H1 (cell line): ENCODE measurements around the gene LRRC4C. TPM values are rescaled to one million over a fixed set of nuclear protein-coding genes. Genes with fewer than 3 reads are reported as not detected.

Experiments
- CTCF ChIA-PET: fragments of 300-600 bp; sonication (Branson Sonifier 250); formaldehyde crosslinking; loops from one replicate; lab custom pipeline; 2021; ENCODE audit not compliant: partially characterized antibody; lab: Charles Lee
- POLR2A ChIA-PET: fragments of 300-600 bp; sonication (Branson Sonifier 250); formaldehyde crosslinking; loops from one replicate; lab custom pipeline; 2021; ENCODE audit warnings: inconsistent platforms; ENCODE audit not compliant: partially characterized antibody; lab: Charles Lee
- DNase-seq, 2 experiments: peaks; one replicate each; pipeline versions ENCODE4 v3.0.0 to v3.0.0-alpha.2; 2010 to 2022; ENCODE audit warnings: low spot score in 2 of 2, low read depth in 1 of 2, mixed read lengths in 1 of 2
- FAIRE-seq: peaks from 2 replicates; lab custom pipeline; 2011; peaks lifted over from hg19 to GRCh38; lab: Jason Lieb, UNC
- H2AFZ ChIP-seq: 2 replicates; pipeline ENCODE4 v1.8.1; 2012; ENCODE audit warnings: low read length, inconsistent platforms
- H2AK5ac ChIP-seq: 2 replicates; pipeline ENCODE4 v1.6.1; 2013; ENCODE audit warnings: low read depth, low read length
- H2BK120ac ChIP-seq: replicated peaks from 2 replicates; pipeline ENCODE3; 2013; ENCODE audit warnings: low read depth, low read length, inconsistent platforms
- H2BK12ac ChIP-seq: 2 replicates; pipeline ENCODE4 v1.6.1; 2013; ENCODE audit warnings: low read depth, low read length
- H2BK15ac ChIP-seq: 2 replicates; pipeline ENCODE4 v1.6.1; 2013; ENCODE audit warnings: low read length
- H2BK20ac ChIP-seq: 2 replicates; pipeline ENCODE4 v1.6.1; 2013; ENCODE audit warnings: low read length
- H2BK5ac ChIP-seq: 2 replicates; pipeline ENCODE4 v1.6.1; 2013; ENCODE audit warnings: low read depth, low read length
- H3K14ac ChIP-seq: 2 replicates; pipeline ENCODE4 v1.6.1; 2013; ENCODE audit warnings: inconsistent platforms; ENCODE audit not compliant: insufficient read length
- H3K18ac ChIP-seq: 2 replicates; pipeline ENCODE4 v1.6.1; 2013; ENCODE audit warnings: low read length; ENCODE audit errors: extremely low read depth
- H3K23ac ChIP-seq: 2 replicates; pipeline ENCODE4 v1.6.1; 2013; ENCODE audit warnings: inconsistent platforms; ENCODE audit not compliant: insufficient read length
- H3K23me2 ChIP-seq: 2 replicates; pipeline ENCODE4 v1.6.1; 2013; ENCODE audit warnings: low read depth, low read length
- H3K27ac ChIP-seq: 2 replicates; pipeline ENCODE4 v1.6.1; 2011; ENCODE audit warnings: low read depth, low read length, inconsistent platforms
- H3K27me3 ChIP-seq, 4 experiments: replicated peaks in 1 of 4; 1 replicate in 1 of 4; 2 replicates in 3 of 4; pipeline versions ENCODE4 v1.6.1 to v1.8.1; 2011 to 2013; ENCODE audit warnings: low read length in 3 of 4, mild to moderate bottlenecking in 3 of 4, inconsistent platforms in 2 of 4, mixed read lengths in 2 of 4, moderate library complexity in 1 of 4; ENCODE audit not compliant: control insufficient read depth in 3 of 4, insufficient read depth in 3 of 4; ENCODE audit errors: extremely low read depth in 1 of 4
- H3K36me3 ChIP-seq, 4 experiments: 2 replicates each; pipeline versions ENCODE4 v1.6.1 to v1.8.1; 2011 to 2013; ENCODE audit warnings: mild to moderate bottlenecking in 4 of 4, low read length in 3 of 4, moderate library complexity in 2 of 4, control low read depth in 1 of 4, inconsistent platforms in 1 of 4; ENCODE audit not compliant: insufficient read depth in 4 of 4, control insufficient read depth in 2 of 4
- H3K4ac ChIP-seq: replicated peaks from 2 replicates; pipeline ENCODE3; 2013; ENCODE audit warnings: low read length, low read depth, mixed read lengths, inconsistent platforms; ENCODE audit not compliant: insufficient read length
- H3K4me1 ChIP-seq, 4 experiments: replicated peaks in 1 of 4; 1 replicate in 1 of 4; 2 replicates in 3 of 4; pipeline versions ENCODE4 v1.6.1 to v1.8.1; 2011 to 2013; ENCODE audit warnings: low read length in 3 of 4, inconsistent platforms in 2 of 4, mixed read lengths in 1 of 4; ENCODE audit not compliant: insufficient read depth in 4 of 4, control insufficient read depth in 3 of 4
- H3K4me2 ChIP-seq, 2 experiments: 2 replicates each; pipeline versions ENCODE4 v1.6.1 to v1.8.1; 2011 to 2013; ENCODE audit warnings: low read depth in 2 of 2, low read length in 2 of 2, control low read depth in 1 of 2, inconsistent platforms in 1 of 2, mild to moderate bottlenecking in 1 of 2; ENCODE audit not compliant: insufficient read depth in 1 of 2
- H3K4me3 ChIP-seq, 4 experiments: fragments of 200-600, 300-600 bp in 1 of 4; sonication (generic), shearing (Covaris generic), sonication (Bioruptor Twin) in 1 of 4; 2 replicates each; pipeline versions ENCODE4 v1.5.1 to v1.8.1; 2011 to 2016; ENCODE audit warnings: low read length in 4 of 4, low read depth in 3 of 4, control low read depth in 2 of 4, inconsistent platforms in 2 of 4, mild to moderate bottlenecking in 2 of 4, mixed read lengths in 1 of 4, moderate library complexity in 1 of 4; ENCODE audit not compliant: insufficient read depth in 2 of 4; ENCODE audit errors: extremely low read depth in 1 of 4
- H3K56ac ChIP-seq: replicated peaks from 2 replicates; pipeline ENCODE3; 2013; ENCODE audit warnings: low read depth, mild to moderate bottlenecking, mixed read lengths, low read length, inconsistent platforms; ENCODE audit not compliant: insufficient read length
- H3K79me1 ChIP-seq: 2 replicates; pipeline ENCODE4 v1.6.1; 2013; ENCODE audit warnings: low read depth, low read length, control low read depth
- H3K79me2 ChIP-seq, 2 experiments: 2 replicates each; pipeline versions ENCODE4 v1.6.1 to v1.8.1; 2012 to 2013; ENCODE audit warnings: low read length in 2 of 2, mild to moderate bottlenecking in 2 of 2, inconsistent platforms in 1 of 2; ENCODE audit not compliant: insufficient read depth in 2 of 2, control insufficient read depth in 1 of 2
- H3K9ac ChIP-seq, 4 experiments: replicated peaks in 1 of 4; 1 replicate in 1 of 4; 2 replicates in 3 of 4; pipeline versions ENCODE4 v1.6.1 to v1.8.1; 2011 to 2013; ENCODE audit warnings: low read depth in 3 of 4, low read length in 3 of 4, control low read depth in 2 of 4, mild to moderate bottlenecking in 2 of 4, moderate library complexity in 2 of 4, inconsistent platforms in 1 of 4; ENCODE audit errors: extremely low read depth in 1 of 4
- H3K9me3 ChIP-seq, 2 experiments: 2 replicates each; pipeline versions ENCODE4 v1.6.1 to v1.8.1; 2012 to 2013; ENCODE audit warnings: mild to moderate bottlenecking in 2 of 2, moderate library complexity in 2 of 2, control low read depth in 1 of 2, inconsistent platforms in 1 of 2, low read depth in 1 of 2, low read length in 1 of 2, mixed read lengths in 1 of 2; ENCODE audit not compliant: insufficient read depth in 2 of 2
- H4K20me1 ChIP-seq, 2 experiments: replicated peaks in 1 of 2; 2 replicates each; pipeline versions ENCODE3 to v1.8.1; 2011 to 2013; ENCODE audit warnings: inconsistent platforms in 2 of 2, low read length in 2 of 2, mild to moderate bottlenecking in 1 of 2; ENCODE audit not compliant: insufficient read depth in 2 of 2, control insufficient read depth in 1 of 2
- H4K5ac ChIP-seq: 2 replicates; pipeline ENCODE4 v1.6.1; 2013; ENCODE audit warnings: low read length, low read depth, mixed read lengths, inconsistent platforms; ENCODE audit not compliant: insufficient read length
- H4K8ac ChIP-seq: 2 replicates; pipeline ENCODE4 v1.8.0; 2013; ENCODE audit warnings: mild to moderate bottlenecking, moderate library complexity, low read length, inconsistent platforms; ENCODE audit not compliant: insufficient read depth; ENCODE audit errors: extremely low read depth
- H4K91ac ChIP-seq: replicated peaks from 2 replicates; pipeline ENCODE3; 2013; ENCODE audit warnings: low read length, mixed read lengths, inconsistent platforms; ENCODE audit not compliant: insufficient read length
- E2F6 ChIP-seq: IDR thresholded peaks from 2 replicates; pipeline ENCODE4 v1.6.1; 2012; ENCODE audit warnings: inconsistent platforms
- EGR1 ChIP-seq: IDR thresholded peaks from 2 replicates; pipeline ENCODE4 v1.6.1; 2011; ENCODE audit warnings: low read depth, low read length, borderline replicate concordance
- FOSL1 ChIP-seq: IDR thresholded peaks from 2 replicates; pipeline ENCODE4 v1.6.1; 2011; ENCODE audit warnings: mild to moderate bottlenecking, low read depth, low read length, moderate library complexity; ENCODE audit not compliant: insufficient read depth
- HDAC2 ChIP-seq, 2 experiments: fragments of 300-600 bp in 1 of 2; sonication (generic) in 1 of 2; IDR thresholded peaks; 2 replicates each; pipeline ENCODE4 v1.6.1; 2011 to 2012; ENCODE audit warnings: low read depth in 2 of 2, low read length in 2 of 2, mild to moderate bottlenecking in 2 of 2, moderate library complexity in 2 of 2, borderline replicate concordance in 1 of 2, inconsistent platforms in 1 of 2
- NRF1 ChIP-seq: IDR thresholded peaks from 2 replicates; pipeline ENCODE4 v1.6.1; 2011; ENCODE audit warnings: mild to moderate bottlenecking, low read depth, low read length, improper control_type of control experiment
- POLR2A ChIP-seq, 2 experiments: IDR thresholded peaks; 1 replicate in 1 of 2; 2 replicates in 1 of 2; pipeline ENCODE4 v1.6.1; 2011; ENCODE audit warnings: low read depth in 2 of 2, low read length in 2 of 2, mild to moderate bottlenecking in 2 of 2; ENCODE audit errors: control extremely low read depth in 1 of 2
- POU5F1 ChIP-seq: IDR thresholded peaks from 2 replicates; pipeline ENCODE4 v1.6.1; 2011; ENCODE audit warnings: low read depth, mild to moderate bottlenecking, low read length, moderate library complexity
- RAD21 ChIP-seq, 2 experiments: IDR thresholded peaks in 1 of 2; conservative IDR thresholded peaks in 1 of 2; 2 replicates each; pipeline ENCODE4 v1.6.1; 2011; ENCODE audit warnings: low read depth in 2 of 2, low read length in 2 of 2, improper control_type of control experiment in 1 of 2, inconsistent platforms in 1 of 2, mild to moderate bottlenecking in 1 of 2, moderate library complexity in 1 of 2
- RBBP5 ChIP-seq: IDR thresholded peaks from 2 replicates; pipeline ENCODE4 v1.7.1; 2012; ENCODE audit warnings: low read depth, mild to moderate bottlenecking, inconsistent platforms, low read length, moderate library complexity, borderline replicate concordance
- RNF2 ChIP-seq: fragments of 200-900, 300-1000 bp; sonication (generic); IDR thresholded peaks from 2 replicates; pipeline ENCODE4 v1.7.1; 2016; ENCODE audit warnings: borderline replicate concordance, low read depth, mild to moderate bottlenecking, antibody characterized with exemption, low read length; ENCODE audit not compliant: poor library complexity, severe bottlenecking; ENCODE audit errors: missing control alignments
- SIRT6 ChIP-seq: IDR thresholded peaks from one replicate; pipeline ENCODE4 v1.7.1; 2012; ENCODE audit warnings: low read length, inconsistent platforms
- TAF1 ChIP-seq: IDR thresholded peaks from 2 replicates; pipeline ENCODE4 v1.6.1; 2011; ENCODE audit warnings: mild to moderate bottlenecking, low read depth, low read length
- TEAD4 ChIP-seq: IDR thresholded peaks from 2 replicates; pipeline ENCODE4 v1.6.1; 2012; ENCODE audit warnings: low read depth, low read length, inconsistent platforms, mixed read lengths
- WGBS, 2 experiments: shearing (Covaris generic) in 1 of 2; methylation state at CpG; one replicate each; pipeline versions ENCODE4 v1.1.6 to v1.1.7; 2013 to 2015; ENCODE audit warnings: low lambda C conversion rate in 2 of 2, mixed read lengths in 2 of 2, inconsistent platforms in 1 of 2, low coverage in 1 of 2, missing lambda C conversion rate in 1 of 2; ENCODE audit not compliant: insufficient replicate concordance in 2 of 2, insufficient coverage in 1 of 2, insufficient read length in 1 of 2; ENCODE audit errors: extremely low coverage in 1 of 2, missing lambda C conversion rate in 1 of 2; 5-methylcytosine and 5-hydroxymethylcytosine counted together
- polyA plus RNA-seq, 7 experiments: library from polyadenylated mRNA; depleted of rRNA in 3 of 7; stranded (reverse) in 5 of 7; unstranded in 2 of 7; fragments of >200 nt in 5 of 7; fragments of 200-250 nt in 2 of 7; gene quantifications; 1 replicate in 5 of 7; 2 replicates in 1 of 7; 4 replicates in 1 of 7; pipeline versions ENCODE4 v1.2.1 to v1.2.3, GENCODE V29; 2011 to 2013; ENCODE audit warnings: missing spikeins in 2 of 7, mixed read lengths in 2 of 7
- total RNA-seq: library from RNA; stranded (reverse); fragmentation: NEBNext Ultra II Directional; extraction: Animal tissue kit (Norgen Biotek cat#: 25700); gene quantifications from 2 replicates; pipeline ENCODE4 v1.2.1, GENCODE V29; 2021

The LRRC4C gene
- total and polyA plus RNA-seq, 2 of the 8 experiments (the other 6 are each of a cell fraction or from before 2014, with no cell fraction given): 0.23 to 2.2 TPM

GRCh38 chr11:40100781-40101180 is 1358.7 kb downstream of the LRRC4C start:
- H3K27me3 ChIP-seq: no peaks in the 10 kb centered on the region; a peak in 2 of 7 replicates
- H2AFZ ChIP-seq: no peak overlapping the region
- H3K4me1 ChIP-seq: peaks cover 0 to 6% (median under 1%) of the 10 kb centered on the region in 4 experiments; a peak in 4 of 7 replicates
- H3K79me1 ChIP-seq: no peaks in the 10 kb centered on the region
- H2BK15ac ChIP-seq: no peak overlapping the region
- POLR2A ChIA-PET: no interaction called here
- H2BK5ac ChIP-seq: no peak overlapping the region
- no peak overlapping the region for H2BK12ac ChIP-seq
- no peaks in the 10 kb centered on the region; a peak in 2 of 4 replicates for H3K9me3 ChIP-seq
- CTCF ChIA-PET: interaction anchor here (0.6 to 1.0 kb wide), 2 partner anchors 656 to 952 kb away, joined by 3 read pairs; no protein-coding TSS in a partner anchor
- no peak overlapping the region for H3K4me3 ChIP-seq
- no peaks in the 10 kb centered on the region for H3K23me2 ChIP-seq
- H3K27ac ChIP-seq: no peak overlapping the region
- H4K8ac ChIP-seq: no peak overlapping the region
- H4K91ac ChIP-seq: no peak overlapping the region
- no peak for DNase-seq
- H3K56ac ChIP-seq: no peak overlapping the region
- no peak overlapping the region for H3K9ac ChIP-seq
- no peak overlapping the region for H3K14ac ChIP-seq
- no peak overlapping the region for H2BK20ac ChIP-seq
- H4K20me1 ChIP-seq: no peaks in the 10 kb centered on the region
- H3K36me3 ChIP-seq: no peaks in the 10 kb centered on the region
- FAIRE-seq: no peak
- no peak overlapping the region for H3K4ac ChIP-seq
- H3K4me2 ChIP-seq: no peak overlapping the region
- 88% methylated on average over 5 of the region's 5 CpGs; no CpG with 5 or more reads in 1 of the 2 experiments for WGBS, 2 experiments
- H3K23ac ChIP-seq: no peak overlapping the region
- no peak overlapping the region for H2BK120ac ChIP-seq
- no peak overlapping the region for H3K18ac ChIP-seq
- no peaks in the 10 kb centered on the region for H3K79me2 ChIP-seq
- no peak overlapping the region for H2AK5ac ChIP-seq
- no peak overlapping the region for H4K5ac ChIP-seq
- TF ChIP-seq SIRT6 (no peak), TEAD4 (no peak), FOSL1 (no peak), HDAC2 (IDR thresholded peaks at IDR 0.05; ENCODE audit: borderline replicate concordance in 1 of 2, low read depth in 2 of 2, low read length in 2 of 2) (no peak), E2F6 (no peak), RNF2 (no peak), NRF1 (no peak), EGR1 (no peak), POLR2A (IDR thresholded peaks at IDR 0.05; ENCODE audit: control extremely low read depth in 1 of 2, low read depth in 2 of 2, low read length in 2 of 2) (no peak), TAF1 (no peak), POU5F1 (no peak), RAD21 (IDR thresholded peaks at IDR 0.05 in 1 of 2, conservative IDR thresholded peaks at IDR 0.05 in 1 of 2; ENCODE audit: low read depth in 2 of 2, low read length in 2 of 2) (no peak), RBBP5 (no peak)
